ENCODE measurements around the gene IRF8.

IRF8 gene

DNA sequence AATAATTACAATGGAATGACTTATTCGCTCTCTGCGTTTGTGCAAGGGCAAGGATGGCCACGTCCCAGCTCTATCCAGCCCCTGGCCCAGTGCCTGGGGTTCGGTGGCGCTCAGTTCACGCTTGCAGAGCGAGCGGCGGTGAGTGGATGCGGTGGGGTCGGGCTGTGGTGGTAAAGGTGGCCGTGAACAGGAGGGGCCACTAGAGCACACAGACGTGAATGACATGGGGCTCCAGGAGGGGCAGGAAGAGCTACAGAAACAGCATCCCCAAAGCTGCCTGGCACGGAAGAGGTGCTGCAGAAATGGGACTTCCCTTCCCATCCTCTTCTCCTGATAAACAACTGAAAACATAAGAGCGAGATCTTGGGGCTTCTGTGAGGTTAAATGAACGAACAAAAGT, 28.4 kb downstream of the IRF8 start:
- no peak for DNase-seq (ENCODE audit: low read depth)
- no peak for TF ChIP-seq CTCF (IDR thresholded peaks at IDR 0.05; ENCODE audit: control insufficient read depth, extremely low read depth, insufficient read depth)
- H3K4me3 ChIP-seq (ENCODE audit: low read depth, low read length): no peak overlapping the region

GRCh38 chr16:85927959-85928358, 29.0 kb downstream of the IRF8 start:
- no peak for TF ChIP-seq CTCF (IDR thresholded peaks at IDR 0.05; ENCODE audit: control insufficient read depth, extremely low read depth, insufficient read depth)
- no peak for DNase-seq (ENCODE audit: low read depth)
- H3K4me3 ChIP-seq (ENCODE audit: low read depth, low read length): no peak overlapping the region

DNA sequence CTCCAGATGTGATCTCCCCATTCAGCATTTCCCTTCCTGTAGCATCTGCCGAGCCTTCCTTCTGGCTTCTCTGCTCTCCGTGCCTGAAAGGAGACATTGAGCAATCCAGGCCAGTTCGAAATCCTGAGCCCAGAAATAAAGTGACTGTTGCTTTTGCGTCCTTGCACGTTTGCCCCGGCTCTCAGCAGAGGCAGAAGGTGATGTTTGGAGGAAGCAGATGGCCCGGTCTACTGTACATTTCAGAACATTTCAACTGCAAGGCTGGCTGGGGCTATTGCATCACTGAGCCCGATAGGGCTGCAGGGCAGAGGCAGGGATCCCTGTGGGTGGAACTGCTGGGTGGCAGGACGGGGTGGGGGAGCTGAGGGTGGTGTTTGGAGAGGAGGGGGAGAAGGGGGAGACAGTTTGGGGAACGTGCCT, 29.4 kb downstream of the IRF8 start:
- no peak for DNase-seq (ENCODE audit: low read depth)
- TF ChIP-seq CTCF (IDR thresholded peaks at IDR 0.05; ENCODE audit: control insufficient read depth, extremely low read depth, insufficient read depth): no peak
- no peak overlapping the region for H3K4me3 ChIP-seq (ENCODE audit: low read depth, low read length)

- DNase-seq (ENCODE audit: low read depth): no peak
- no peak for TF ChIP-seq CTCF (IDR thresholded peaks at IDR 0.05; ENCODE audit: control insufficient read depth, extremely low read depth, insufficient read depth)
- no peak overlapping the region for H3K4me3 ChIP-seq (ENCODE audit: low read depth, low read length)
Observed at GRCh38 chr16:85929259-85929721, 30.3 kb downstream of the IRF8 start.

DNA sequence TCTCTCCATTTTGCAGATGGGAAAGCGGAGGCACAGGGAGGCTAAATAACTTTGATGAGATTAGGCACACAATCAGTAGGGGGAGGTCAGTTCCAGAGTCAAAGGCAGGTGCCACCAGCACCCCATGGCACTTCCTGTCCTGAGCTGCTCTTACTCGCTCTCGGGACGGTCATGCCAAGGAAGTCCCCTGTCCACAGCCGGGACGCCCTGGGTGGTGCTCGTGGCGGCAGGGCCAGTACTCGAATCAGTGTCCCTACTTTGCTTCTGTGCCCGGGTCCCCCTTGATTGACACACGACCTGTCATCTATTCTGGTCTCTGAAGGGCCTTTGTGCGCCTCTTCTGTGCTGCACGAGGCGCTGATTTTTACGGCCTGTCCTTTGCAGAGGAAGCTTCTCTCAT, 31.3 kb downstream of the IRF8 start:
- no peak overlapping the region for H3K4me3 ChIP-seq (ENCODE audit: low read depth, low read length)
- TF ChIP-seq CTCF (IDR thresholded peaks at IDR 0.05; ENCODE audit: control insufficient read depth, extremely low read depth, insufficient read depth): no peak
- DNase-seq (ENCODE audit: low read depth): no peak

GRCh38 chr16:85931596-85932402, 32.8 kb downstream of the IRF8 start:
- TF ChIP-seq CTCF (IDR thresholded peaks at IDR 0.05; ENCODE audit: control insufficient read depth, extremely low read depth, insufficient read depth): no peak
- no peak for DNase-seq (ENCODE audit: low read depth)
- no peak overlapping the region for H3K4me3 ChIP-seq (ENCODE audit: low read depth, low read length)

GRCh38 chr16:85934210-85934609, 35.2 kb downstream of the IRF8 start:
- DNase-seq (ENCODE audit: low read depth): no peak
- H3K4me3 ChIP-seq (ENCODE audit: low read depth, low read length): no peak overlapping the region
- TF ChIP-seq CTCF (IDR thresholded peaks at IDR 0.05; ENCODE audit: control insufficient read depth, extremely low read depth, insufficient read depth): no peak

All from LNCaP clone FGC (cell line).